ENCODE data around the gene OR13D1.
"Not testable (repeated sequence)": the region's sequence is repeated elsewhere in the genome, so short reads cannot be mapped to it uniquely, and the experiment has no call there.

Gene OR13D1

DNA sequence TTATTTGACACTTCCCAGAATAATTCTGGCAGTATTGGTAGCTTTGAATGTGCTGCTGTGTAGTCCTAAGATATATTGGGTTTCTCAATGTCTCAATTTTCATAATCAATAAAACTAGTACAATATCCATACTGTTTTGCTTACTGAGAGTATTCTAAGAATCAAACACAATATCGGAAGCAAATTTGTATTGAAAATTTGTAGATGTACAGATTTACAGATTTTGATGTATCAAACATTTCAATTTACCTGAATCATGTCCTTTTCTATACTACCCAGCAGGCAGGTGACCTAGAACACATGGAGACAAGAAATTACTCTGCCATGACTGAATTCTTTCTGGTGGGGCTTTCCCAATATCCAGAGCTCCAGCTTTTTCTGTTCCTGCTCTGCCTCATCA, at the start of gene OR13D1:
Gene OR13D1 (plus strand): TSS at position 301 of the 400 bp plus-strand sequence. CDS start 0 bp downstream, at position 301.
- no peak for DNase-seq (ENCODE audit: low spot score)

DNA sequence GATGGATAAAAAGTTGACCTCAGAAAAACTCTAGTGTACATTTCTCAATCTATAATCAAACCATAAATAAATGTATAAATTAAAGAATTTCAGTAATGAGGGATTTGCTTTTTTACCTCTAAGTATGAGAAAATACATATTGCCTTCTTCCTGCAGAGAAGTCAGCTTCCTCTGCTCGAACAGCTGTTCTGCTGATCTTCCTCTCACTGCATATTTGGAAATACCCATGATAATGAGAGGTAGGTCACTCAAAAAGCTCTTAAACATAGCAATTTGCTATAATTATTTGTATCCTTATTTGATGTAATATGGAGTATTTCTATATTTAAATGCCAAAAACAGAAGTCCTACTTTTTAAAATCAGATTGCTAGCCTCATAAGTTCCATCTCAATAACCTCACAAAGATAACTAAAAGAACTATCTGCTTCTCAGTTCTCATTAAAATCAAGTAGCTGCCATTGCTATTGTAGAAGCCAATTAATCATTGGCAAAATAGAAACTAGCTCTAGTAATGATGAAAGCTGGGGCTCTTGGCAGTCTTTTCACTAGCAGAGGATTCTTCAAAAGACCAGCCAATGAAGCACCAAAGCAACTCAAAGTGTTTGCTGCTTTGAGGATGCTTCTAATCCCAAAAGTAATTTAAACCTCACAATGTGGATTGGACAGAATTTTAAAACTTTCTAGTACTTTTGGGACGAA, 35.7 kb upstream of the OR13D1 start:
- DNase-seq (ENCODE audit: low spot score): no peak

DNA sequence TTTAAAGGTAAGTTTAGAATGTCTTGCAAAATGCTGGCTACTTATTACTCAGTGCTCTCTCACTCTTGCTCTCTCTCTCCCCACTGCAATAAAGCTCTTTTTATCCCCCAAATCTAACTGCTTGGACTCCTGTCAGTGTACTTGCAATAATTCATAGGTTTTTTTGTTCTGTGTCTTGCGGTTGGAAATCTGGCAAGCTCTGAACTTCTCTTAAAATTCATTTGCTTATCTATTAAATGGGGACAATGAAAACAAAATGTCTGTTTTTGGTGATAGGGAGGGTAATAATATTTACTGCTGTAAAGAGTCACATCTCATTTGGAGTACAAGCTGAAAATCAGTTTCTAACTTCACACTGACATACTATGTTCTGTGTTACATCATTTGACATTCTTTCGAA, 18.7 kb upstream of the OR13D1 start:
- no peak for DNase-seq (ENCODE audit: low spot score)

DNA sequence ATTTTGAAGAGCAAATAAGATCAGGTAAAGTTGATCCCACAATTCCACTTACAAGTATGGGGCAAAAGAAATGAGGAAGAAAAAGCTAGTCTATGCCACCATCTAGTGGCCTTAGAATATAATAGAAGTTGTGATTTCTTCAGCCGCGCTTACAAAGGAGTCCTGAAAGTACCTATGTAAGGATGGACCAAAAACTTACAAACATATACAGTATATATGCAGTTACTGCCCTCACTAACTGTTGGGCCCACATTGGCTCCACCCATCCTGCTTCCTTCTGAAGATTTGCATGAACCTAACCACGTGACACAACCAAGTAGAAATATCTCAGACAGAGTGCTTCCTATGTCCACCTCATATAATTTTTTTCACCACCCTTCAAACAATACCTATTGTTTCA, 11.7 kb upstream of the OR13D1 start:
- DNase-seq (ENCODE audit: low spot score): peak; percentile 66

DNA sequence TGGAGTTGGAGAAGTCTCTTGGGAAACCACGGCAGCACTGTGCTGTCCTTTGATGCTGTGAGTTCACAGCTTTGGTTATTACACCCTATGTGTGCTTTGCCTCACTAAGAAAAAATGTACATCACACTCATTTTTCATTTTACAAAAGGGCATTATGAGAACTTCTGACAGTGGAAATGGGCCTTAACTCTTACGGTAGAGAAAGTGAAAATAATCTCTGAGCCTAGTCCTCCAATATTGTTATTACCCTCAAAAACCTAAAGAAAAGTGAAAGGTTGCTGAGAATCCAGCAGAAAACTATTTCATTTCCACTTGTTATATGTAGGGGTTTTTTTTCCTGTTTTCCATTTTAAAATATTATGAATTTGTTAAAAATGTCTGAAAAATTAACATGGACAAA, 8.2 kb upstream of the OR13D1 start:
- DNase-seq (ENCODE audit: low spot score): no peak

DNA sequence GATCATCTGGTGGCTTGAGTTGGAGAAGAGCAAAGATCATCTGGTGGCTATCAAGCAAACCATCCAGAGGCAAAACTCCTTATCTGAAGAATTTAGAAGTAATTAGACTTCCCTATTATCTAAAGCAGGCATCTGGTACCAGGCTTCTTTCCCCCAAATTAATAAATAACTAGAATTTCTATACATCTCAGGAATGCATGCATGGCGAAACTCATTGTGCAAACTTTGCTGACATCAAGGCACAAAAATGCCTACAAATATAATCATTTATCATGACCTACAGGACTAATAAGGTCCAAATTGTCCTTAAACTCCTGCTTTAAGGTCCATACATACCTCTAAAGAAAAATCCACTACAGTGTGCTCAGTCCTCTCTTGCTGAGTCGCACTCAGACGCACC, 6.0 kb downstream of the OR13D1 start:
- DNase-seq (ENCODE audit: low spot score): no peak

GRCh38 chr9:104708737-104709136, 14.4 kb downstream of the OR13D1 start:
- not testable (repeated sequence) for DNase-seq (ENCODE audit: low spot score)

GRCh38 chr9:104711604-104712003, 17.3 kb downstream of the OR13D1 start:
- no peak for DNase-seq (ENCODE audit: low spot score)

DNA sequence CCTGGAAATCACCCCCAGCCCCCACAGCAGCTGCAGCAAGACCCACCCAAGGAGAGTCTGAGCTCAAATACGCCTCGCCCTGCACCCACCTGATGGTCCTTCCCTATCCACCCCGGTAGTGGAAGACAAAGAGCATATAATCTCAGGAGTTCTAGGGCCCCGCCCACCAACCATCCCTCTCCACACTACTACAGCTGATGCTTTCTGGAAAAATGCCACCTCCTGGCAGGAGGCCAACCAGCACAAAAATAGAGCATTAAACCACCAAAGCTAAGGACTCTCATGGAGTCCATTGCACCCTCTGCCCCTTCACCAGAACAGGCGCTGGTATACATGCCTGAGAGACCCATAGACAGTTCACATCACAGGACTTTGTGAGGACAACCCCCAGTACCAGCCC, 30.7 kb downstream of the OR13D1 start:
- no peak for DNase-seq (ENCODE audit: low spot score)

- DNase-seq (ENCODE audit: low spot score): no peak
These were observed 44.1 kb downstream of the OR13D1 start for GRCh38 chr9:104738452-104738851.

DNA sequence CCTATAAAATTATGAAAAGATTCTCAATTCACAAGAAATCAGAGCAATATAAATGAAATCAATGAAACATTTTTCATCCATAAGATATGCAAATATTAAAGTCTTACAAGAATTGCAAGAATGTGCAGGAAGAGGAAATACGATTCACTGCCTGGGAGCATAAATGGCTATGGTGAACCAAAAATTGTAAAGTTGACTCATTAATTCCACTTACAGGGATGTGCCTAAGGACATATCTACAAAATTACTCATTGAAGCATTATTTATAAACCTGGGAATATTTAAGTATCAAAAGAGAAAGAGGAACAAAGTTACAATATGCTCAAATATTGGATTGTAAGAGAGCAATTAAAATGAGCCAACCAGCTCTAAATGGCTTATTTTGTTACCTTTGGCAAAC, 46.3 kb downstream of the OR13D1 start:
- no peak for DNase-seq (ENCODE audit: low spot score)

DNA sequence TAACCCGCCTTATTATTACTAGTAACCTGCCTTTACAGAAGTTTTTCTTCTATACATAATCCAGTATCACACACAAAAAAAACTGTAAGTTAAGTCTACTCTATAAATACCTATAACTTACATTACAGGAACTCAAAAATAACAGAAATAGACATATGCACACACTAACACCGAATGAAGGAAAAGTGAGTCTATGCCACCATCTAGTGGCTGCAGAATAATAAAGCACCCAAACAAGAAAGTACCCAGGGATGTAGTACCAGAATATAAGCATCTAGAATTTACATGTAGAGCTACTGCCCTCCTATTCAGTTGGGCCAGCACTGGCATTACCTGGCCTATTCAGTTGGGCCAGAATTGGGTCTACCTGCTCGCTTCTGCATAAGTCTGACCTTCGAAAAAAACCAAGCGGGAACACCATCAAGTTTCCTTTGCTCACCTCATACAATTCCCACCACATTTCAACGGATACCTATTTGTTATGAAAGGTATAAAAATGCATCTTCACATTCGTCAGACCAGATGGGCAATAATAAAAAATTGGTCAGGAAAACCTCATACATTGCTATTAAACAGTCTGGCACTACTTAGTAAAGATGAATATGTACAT, 49.2 kb downstream of the OR13D1 start:
- DNase-seq (ENCODE audit: low spot score): peak; percentile 61

All from LoVo (cell line).